ENCODE data around the gene RTP1. TPM values are rescaled to one million over a fixed set of nuclear protein-coding genes. Genes with fewer than 3 reads are reported as not detected.
A peak's percentile ranks its signal among the peaks of the same experiment; 100 is the strongest.
"Not testable (repeated sequence)": the region's sequence is repeated elsewhere in the genome, so short reads cannot be mapped to it uniquely, and the experiment has no call there.

RTP1 gene, protein sequence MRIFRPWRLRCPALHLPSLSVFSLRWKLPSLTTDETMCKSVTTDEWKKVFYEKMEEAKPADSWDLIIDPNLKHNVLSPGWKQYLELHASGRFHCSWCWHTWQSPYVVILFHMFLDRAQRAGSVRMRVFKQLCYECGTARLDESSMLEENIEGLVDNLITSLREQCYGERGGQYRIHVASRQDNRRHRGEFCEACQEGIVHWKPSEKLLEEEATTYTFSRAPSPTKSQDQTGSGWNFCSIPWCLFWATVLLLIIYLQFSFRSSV
- total RNA-seq: not detected

GRCh38 chr3:187197335-187197649, at the start of gene RTP1:
RTP1 (plus strand) TSS chr3:187197486; CDS start chr3:187197516, 30 bp downstream.
- no peak for DNase-seq (ENCODE audit: low spot score)
- no peak for ATAC-seq

- no peak for ATAC-seq
- no peak for DNase-seq (ENCODE audit: low spot score)
These were observed 47.1 kb upstream of the RTP1 start for GRCh38 chr3:187150186-187150585.

DNA sequence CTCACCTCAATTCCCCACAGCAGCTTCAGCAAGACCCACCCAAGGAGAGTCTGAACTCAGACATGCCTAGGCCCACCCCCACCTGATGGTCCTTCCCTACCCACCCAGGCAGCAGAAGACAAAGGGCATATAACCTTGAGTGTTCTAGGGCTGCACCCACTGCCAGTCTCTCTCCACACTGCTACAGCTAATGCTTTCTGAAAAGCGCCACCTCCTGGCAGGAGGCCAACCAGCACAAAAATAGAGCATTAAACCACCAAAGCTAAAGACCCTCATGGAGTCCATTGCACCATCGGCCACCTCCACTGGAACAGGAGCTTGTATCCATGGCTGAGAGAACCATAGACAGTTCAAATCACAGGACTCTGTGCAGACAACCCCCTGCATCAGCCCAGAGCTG, 46.7 kb upstream of the RTP1 start:
- no peak for DNase-seq (ENCODE audit: low spot score)
- ATAC-seq: no peak

- ATAC-seq (no peak), DNase-seq (ENCODE audit: low spot score) (no peak)
These were observed 35.7 kb upstream of the RTP1 start for GRCh38 chr3:187161556-187161955.

DNA sequence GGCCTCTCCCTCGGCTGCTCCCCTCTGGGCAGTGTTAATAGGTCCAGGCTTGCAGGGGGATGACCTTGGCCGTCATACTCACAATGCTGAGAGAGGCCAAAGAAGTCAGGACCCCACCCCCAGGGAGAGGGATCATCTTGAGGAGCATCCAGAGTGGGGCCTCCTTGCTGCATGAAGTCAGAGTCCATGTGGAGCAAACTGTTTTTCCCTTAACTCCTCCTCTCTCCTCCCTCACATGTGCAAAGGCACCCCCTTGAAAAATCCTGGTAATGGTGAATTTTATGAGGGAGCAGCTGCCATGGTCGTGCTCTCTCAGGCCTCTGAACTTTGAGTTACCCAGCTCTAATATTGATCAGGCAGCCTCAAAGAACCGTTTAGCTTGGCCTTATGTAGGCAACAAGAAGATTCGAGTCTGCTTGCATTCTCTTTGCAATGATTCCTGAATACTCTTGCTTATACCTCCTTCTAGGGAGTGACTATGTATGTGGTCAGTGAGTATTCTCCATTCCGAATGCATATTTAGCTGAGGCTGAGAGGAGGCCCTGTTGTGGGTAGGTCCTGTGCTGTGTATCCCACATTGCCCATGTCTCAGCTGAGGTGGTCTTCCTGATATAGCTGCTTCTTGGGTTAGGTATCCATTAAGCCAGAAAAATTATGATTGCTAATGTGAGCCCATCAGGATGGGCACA, 34.9 kb upstream of the RTP1 start:
- no peak for ATAC-seq
- DNase-seq (ENCODE audit: low spot score): no peak

GRCh38 chr3:187165144-187165543, 32.1 kb upstream of the RTP1 start:
- no peak for DNase-seq (ENCODE audit: low spot score)

GRCh38 chr3:187166750-187167149, 30.5 kb upstream of the RTP1 start:
- no peak for DNase-seq (ENCODE audit: low spot score)
- no peak for ATAC-seq

More at GRCh38 chr3:187165144-187165543, 32.1 kb upstream of the RTP1 start:
- ATAC-seq: peak; percentile 92

GRCh38 chr3:187167777-187168176, 29.5 kb upstream of the RTP1 start:
- DNase-seq (ENCODE audit: low spot score) (no peak), ATAC-seq (no peak)

GRCh38 chr3:187169231-187169960, 27.9 kb upstream of the RTP1 start:
- ATAC-seq: peak; percentile 23
- DNase-seq (ENCODE audit: low spot score): no peak

DNA sequence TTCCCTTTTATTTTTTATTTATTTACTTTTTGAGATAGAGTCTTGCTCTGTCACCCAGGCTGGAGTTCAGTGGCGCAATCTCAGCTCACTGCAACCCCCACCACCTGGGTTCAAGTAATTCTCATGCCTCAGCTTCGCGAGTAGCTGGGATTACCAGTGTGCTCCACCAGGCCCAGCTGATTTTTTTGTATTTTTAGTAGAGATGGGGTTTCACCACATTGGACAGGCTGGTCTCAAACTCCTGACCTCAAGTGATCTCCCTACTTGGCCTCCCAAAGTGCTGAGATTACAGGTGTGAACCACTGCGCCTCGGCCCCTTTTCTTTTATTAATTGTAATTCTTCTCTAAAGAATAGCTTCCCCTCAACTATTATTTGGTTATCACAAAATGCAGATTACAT, 26.4 kb upstream of the RTP1 start:
- ATAC-seq; DNase-seq (ENCODE audit: low spot score): not testable (repeated sequence)

- DNase-seq (ENCODE audit: low spot score) (no peak), ATAC-seq (no peak)
These were observed 24.4 kb upstream of the RTP1 start for GRCh38 chr3:187172929-187173328.

- no peak for ATAC-seq
These were observed 15.7 kb upstream of the RTP1 start for GRCh38 chr3:187181454-187182170.

DNA sequence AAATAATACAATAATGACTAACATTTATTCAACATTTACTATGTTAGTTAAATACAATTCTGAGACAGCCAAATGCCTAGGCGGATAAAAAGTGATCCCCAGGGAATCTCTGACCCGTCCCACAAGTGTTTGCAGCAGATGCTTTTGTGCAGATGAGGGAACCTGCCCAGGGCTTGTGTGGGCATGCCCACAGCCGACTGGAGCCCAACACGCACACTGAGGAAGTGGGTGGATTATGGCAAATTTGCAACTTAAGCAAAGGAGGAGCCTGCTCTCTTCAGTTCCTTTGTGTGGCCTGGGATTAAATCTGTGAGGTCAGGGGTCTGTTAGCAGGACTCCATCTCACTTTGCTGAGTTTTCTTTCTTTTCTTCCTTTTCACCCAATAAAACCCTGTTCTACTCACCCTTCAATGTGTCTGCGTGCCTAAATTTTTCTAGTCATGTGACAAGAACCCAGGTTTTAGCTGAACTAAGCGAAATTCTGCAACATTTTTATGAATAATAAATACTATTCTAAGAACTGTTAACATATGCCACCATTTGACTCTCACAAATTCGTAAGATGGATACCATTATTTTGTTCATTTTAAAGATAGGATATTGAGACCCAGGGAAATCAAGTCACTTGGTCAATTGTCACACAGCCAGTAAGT, 13.9 kb upstream of the RTP1 start:
- DNase-seq (ENCODE audit: low spot score): no peak
- ATAC-seq: no peak

More at GRCh38 chr3:187181454-187182170, 15.7 kb upstream of the RTP1 start:
- DNase-seq (ENCODE audit: low spot score): no peak

- no peak for ATAC-seq
- no peak for DNase-seq (ENCODE audit: low spot score)
These were observed 13.4 kb upstream of the RTP1 start for GRCh38 chr3:187183903-187184302.

GRCh38 chr3:187185759-187186158, 11.5 kb upstream of the RTP1 start:
- DNase-seq (ENCODE audit: low spot score): no peak
- no peak for ATAC-seq

- no peak for ATAC-seq
- DNase-seq (ENCODE audit: low spot score): no peak
These were observed 10.9 kb upstream of the RTP1 start for GRCh38 chr3:187186375-187186774.

DNA sequence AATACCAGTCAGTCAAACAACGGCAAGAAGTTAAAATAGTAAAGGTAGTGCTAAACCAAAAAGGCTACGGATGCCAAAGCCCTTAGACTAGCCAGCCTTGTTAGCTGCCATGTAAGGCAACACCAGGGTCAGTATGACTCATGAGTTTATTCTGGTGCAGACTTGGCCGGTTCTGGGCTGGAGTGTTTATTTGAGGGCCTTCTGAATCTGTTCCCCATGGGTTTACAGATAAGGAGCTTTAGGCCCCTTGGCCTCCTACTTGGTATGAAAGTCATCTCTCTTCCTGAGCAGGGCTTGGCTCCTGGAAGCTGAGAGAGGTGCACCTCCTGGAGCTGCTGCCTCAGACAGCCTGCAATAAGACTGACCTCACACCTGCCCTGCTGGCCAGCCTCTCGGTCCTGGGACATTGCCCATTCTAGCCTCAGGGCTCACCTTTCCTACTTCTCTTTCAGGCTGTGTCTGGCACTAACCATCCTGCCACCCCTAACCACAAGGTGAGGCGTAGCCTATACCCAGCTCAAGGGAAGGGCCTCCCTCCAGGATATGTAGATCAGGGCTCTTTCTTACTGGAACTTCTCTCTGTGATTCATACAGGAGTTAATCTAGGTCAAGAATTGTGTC, 10.4 kb upstream of the RTP1 start:
- DNase-seq (ENCODE audit: low spot score): no peak
- peak; percentile 26 for ATAC-seq

- ATAC-seq (no peak), DNase-seq (ENCODE audit: low spot score) (no peak)
These were observed 8.4 kb upstream of the RTP1 start for GRCh38 chr3:187188931-187189330.

DNA sequence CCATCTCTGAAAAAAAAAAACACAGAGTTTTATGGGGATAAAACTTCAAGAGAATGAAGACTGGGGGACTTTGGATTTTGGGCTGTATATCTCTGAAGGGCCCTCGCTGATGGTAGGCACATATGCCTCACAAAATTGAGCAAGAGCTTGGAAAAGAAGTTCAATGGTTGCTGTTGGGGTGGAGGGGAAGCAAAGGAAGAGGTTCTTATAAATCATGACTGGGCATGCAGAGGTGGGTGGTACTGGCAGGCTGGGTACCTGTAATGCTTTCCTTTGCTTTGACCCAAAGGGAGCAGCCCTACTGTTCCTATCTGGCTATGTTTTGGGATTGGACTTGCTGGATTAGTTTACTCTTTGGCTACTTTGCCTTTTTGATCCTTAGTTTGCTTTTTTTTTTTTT, 6.0 kb upstream of the RTP1 start:
- no peak for ATAC-seq
- no peak for DNase-seq (ENCODE audit: low spot score)

GRCh38 chr3:187193181-187193580, 4.1 kb upstream of the RTP1 start:
- DNase-seq (ENCODE audit: low spot score) (no peak), ATAC-seq (no peak)

All from left lobe of liver (tissue), 2 donors.